ENCODE results near the gene CD3D.
"Not testable (repeated sequence)": the region's sequence is repeated elsewhere in the genome, so short reads cannot be mapped to it uniquely, and the experiment has no call there.

CD3D gene

GRCh38 chr11:118340449-118340848, 2.1 kb downstream of the CD3D start:
- DNase-seq (ENCODE audit: insufficient read length, low spot score) = no peak

GRCh38 chr11:118339281-118339961, 3.1 kb downstream of the CD3D start:
- no peak for FAIRE-seq
- DNase-seq (ENCODE audit: insufficient read length, low spot score) = no peak

More at GRCh38 chr11:118340449-118340848, 2.1 kb downstream of the CD3D start:
- FAIRE-seq = no peak

GRCh38 chr11:118338637-118339061, 3.9 kb downstream of the CD3D start:
- no peak for DNase-seq (ENCODE audit: insufficient read length, low spot score)

GRCh38 chr11:118334745-118335144, 7.8 kb downstream of the CD3D start:
- FAIRE-seq (no peak), DNase-seq (ENCODE audit: insufficient read length, low spot score) (no peak)

More at GRCh38 chr11:118338637-118339061, 3.9 kb downstream of the CD3D start:
- no peak for FAIRE-seq

- DNase-seq (ENCODE audit: insufficient read length, low spot score) (no peak), FAIRE-seq (no peak)
Observed at GRCh38 chr11:118328745-118329144, 13.8 kb downstream of the CD3D start.

GRCh38 chr11:118325283-118325682, 17.2 kb downstream of the CD3D start:
- FAIRE-seq (no peak), DNase-seq (ENCODE audit: insufficient read length, low spot score) (no peak)

GRCh38 chr11:118322721-118323120, 19.8 kb downstream of the CD3D start:
- no peak for FAIRE-seq
- DNase-seq (ENCODE audit: insufficient read length, low spot score) = no peak

- FAIRE-seq (no peak), DNase-seq (ENCODE audit: insufficient read length, low spot score) (no peak)
Observed at GRCh38 chr11:118321386-118322082, 21.0 kb downstream of the CD3D start.

GRCh38 chr11:118320515-118320914, 22.0 kb downstream of the CD3D start:
- DNase-seq (ENCODE audit: insufficient read length, low spot score) = no peak
- peak; percentile 60 for FAIRE-seq

GRCh38 chr11:118319337-118319707, 23.2 kb downstream of the CD3D start:
- FAIRE-seq (no peak), DNase-seq (ENCODE audit: insufficient read length, low spot score) (no peak)

GRCh38 chr11:118318581-118319336, 23.7 kb downstream of the CD3D start:
- FAIRE-seq = no peak
- DNase-seq (ENCODE audit: insufficient read length, low spot score) = no peak

- FAIRE-seq (no peak), DNase-seq (ENCODE audit: insufficient read length, low spot score) (no peak)
Observed at GRCh38 chr11:118318124-118318523, 24.4 kb downstream of the CD3D start.

GRCh38 chr11:118314988-118315411, 27.5 kb downstream of the CD3D start:
- FAIRE-seq (no peak), DNase-seq (ENCODE audit: insufficient read length, low spot score) (no peak)

- DNase-seq (ENCODE audit: insufficient read length, low spot score) (no peak), FAIRE-seq (no peak)
Observed at GRCh38 chr11:118313242-118313641, 29.3 kb downstream of the CD3D start.

- DNase-seq (ENCODE audit: insufficient read length, low spot score) (no peak), FAIRE-seq (no peak)
Observed at GRCh38 chr11:118312328-118312727, 30.2 kb downstream of the CD3D start.

GRCh38 chr11:118311518-118311917, 31.0 kb downstream of the CD3D start:
- DNase-seq (ENCODE audit: insufficient read length, low spot score) (no peak), FAIRE-seq (no peak)

GRCh38 chr11:118310781-118311485, 31.6 kb downstream of the CD3D start:
- DNase-seq (ENCODE audit: insufficient read length, low spot score) (no peak), FAIRE-seq (no peak)

GRCh38 chr11:118310271-118310670, 32.2 kb downstream of the CD3D start:
- DNase-seq (ENCODE audit: insufficient read length, low spot score) = no peak
- no peak for FAIRE-seq

- not testable (repeated sequence) for DNase-seq (ENCODE audit: insufficient read length, low spot score); FAIRE-seq
Observed at GRCh38 chr11:118308995-118309528, 33.4 kb downstream of the CD3D start.

GRCh38 chr11:118306556-118306955, 35.9 kb downstream of the CD3D start:
- FAIRE-seq (no peak), DNase-seq (ENCODE audit: insufficient read length, low spot score) (no peak)

- FAIRE-seq = no peak
- no peak for DNase-seq (ENCODE audit: insufficient read length, low spot score)
Observed at GRCh38 chr11:118305726-118306125, 36.8 kb downstream of the CD3D start.
